ENCODE results near the gene NXNL2. TPM values are rescaled to one million over a fixed set of nuclear protein-coding genes. Genes with fewer than 3 reads are reported as not detected.

NXNL2 gene
- total and polyA plus RNA-seq, 7 donors, result 0.05 TPM; not detected in 6

GRCh38 chr9:88577256-88578120 is 42.5 kb downstream of the NXNL2 start:
- peaks cover 0 to 3% (median 0%) of the 10 kb centered on the region in 3 donors for H3K27me3 ChIP-seq (ENCODE audit: insufficient read depth in 3 of 3, low read length in 2 of 3)
- H3K4me1 ChIP-seq, result peaks cover 4% of the 10 kb centered on the region
- no peaks in the 10 kb centered on the region for H3K36me3 ChIP-seq (ENCODE audit: insufficient read depth in 1 of 2, low read depth in 1 of 2)
- no peak for ATAC-seq
- no peak for DNase-seq
- H3K4me3 ChIP-seq, result no peak overlapping the region
- WGBS, 3 donors, result 76 to 81% (median 78%) methylated on average over 19 of the region's 19 CpGs
- H3K9me3 ChIP-seq, result no peaks in the 10 kb centered on the region
- TF ChIP-seq, protein P1, sequence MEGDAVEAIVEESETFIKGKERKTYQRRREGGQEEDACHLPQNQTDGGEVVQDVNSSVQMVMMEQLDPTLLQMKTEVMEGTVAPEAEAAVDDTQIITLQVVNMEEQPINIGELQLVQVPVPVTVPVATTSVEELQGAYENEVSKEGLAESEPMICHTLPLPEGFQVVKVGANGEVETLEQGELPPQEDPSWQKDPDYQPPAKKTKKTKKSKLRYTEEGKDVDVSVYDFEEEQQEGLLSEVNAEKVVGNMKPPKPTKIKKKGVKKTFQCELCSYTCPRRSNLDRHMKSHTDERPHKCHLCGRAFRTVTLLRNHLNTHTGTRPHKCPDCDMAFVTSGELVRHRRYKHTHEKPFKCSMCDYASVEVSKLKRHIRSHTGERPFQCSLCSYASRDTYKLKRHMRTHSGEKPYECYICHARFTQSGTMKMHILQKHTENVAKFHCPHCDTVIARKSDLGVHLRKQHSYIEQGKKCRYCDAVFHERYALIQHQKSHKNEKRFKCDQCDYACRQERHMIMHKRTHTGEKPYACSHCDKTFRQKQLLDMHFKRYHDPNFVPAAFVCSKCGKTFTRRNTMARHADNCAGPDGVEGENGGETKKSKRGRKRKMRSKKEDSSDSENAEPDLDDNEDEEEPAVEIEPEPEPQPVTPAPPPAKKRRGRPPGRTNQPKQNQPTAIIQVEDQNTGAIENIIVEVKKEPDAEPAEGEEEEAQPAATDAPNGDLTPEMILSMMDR (IDR thresholded peaks at IDR 0.05), result no peak
- H3K27ac ChIP-seq, result no peak overlapping the region
- intact Hi-C loops (cut with DNase I), result loop anchor here (2.0 to 10.0 kb wide), 4 partner anchors 403 to 900 kb away; no protein-coding TSS in a partner anchor

GRCh38 chr9:88578121-88579049 is 43.4 kb downstream of the NXNL2 start:
- WGBS, 3 donors, result 43% methylated on average over 28 of the region's 28 CpGs
- DNase-seq (peak; percentile 75 to 86), ATAC-seq (peak; percentile 65 to 86 (median 78))
- Histone ChIP-seq H3K27ac (no peak overlapping the region), H3K9me3 (no peaks in the 10 kb centered on the region), H3K36me3 (ENCODE audit: insufficient read depth in 1 of 2, low read depth in 1 of 2) (no peaks in the 10 kb centered on the region), H3K4me3 (no peak overlapping the region), H3K27me3 (ENCODE audit: insufficient read depth in 3 of 3, low read length in 2 of 3) (peaks cover 0 to under 1% (median 0%) of the 10 kb centered on the region in 3 donors), H3K4me1 (peaks cover 4% of the 10 kb centered on the region)
- TF ChIP-seq, protein P1 (IDR thresholded peaks at IDR 0.05), result peak; percentile 92
- intact Hi-C loops (cut with DNase I), result loop anchor here (2.0 to 10.0 kb wide), 3 partner anchors 404 to 901 kb away; no protein-coding TSS in a partner anchor

GRCh38 chr9:88579050-88579715 is 44.2 kb downstream of the NXNL2 start:
- TF ChIP-seq, protein P1 (IDR thresholded peaks at IDR 0.05), result no peak
- H3K36me3 ChIP-seq (ENCODE audit: insufficient read depth in 1 of 2, low read depth in 1 of 2), result no peaks in the 10 kb centered on the region
- H3K9me3 ChIP-seq, result no peaks in the 10 kb centered on the region
- 79 to 83% (median 82%) methylated on average over 10 of the region's 10 CpGs for WGBS, 3 donors
- peaks cover 4% of the 10 kb centered on the region for H3K4me1 ChIP-seq
- intact Hi-C loops (cut with DNase I), result loop anchor here (2.0 to 10.0 kb wide), 3 partner anchors 404 to 902 kb away; no protein-coding TSS in a partner anchor
- H3K4me3 ChIP-seq, result no peak overlapping the region
- no peaks in the 10 kb centered on the region for H3K27me3 ChIP-seq (ENCODE audit: insufficient read depth in 3 of 3, low read length in 2 of 3)
- ATAC-seq (no peak), DNase-seq (no peak)
- no peak overlapping the region for H3K27ac ChIP-seq

- peaks cover 4% of the 10 kb centered on the region for H3K4me1 ChIP-seq
- no peak for DNase-seq
- H3K9me3 ChIP-seq, result no peaks in the 10 kb centered on the region
- 58 to 74% (median 70%) methylated on average over 5 of the region's 5 CpGs for WGBS, 3 donors
- no peak overlapping the region for H3K27ac ChIP-seq
- TF ChIP-seq, protein P1 (IDR thresholded peaks at IDR 0.05), result no peak
- intact Hi-C loops (cut with DNase I), result loop anchor here in 1 of 2 donors (10.0 kb wide), 1 partner anchor 704 kb away; no protein-coding TSS in a partner anchor
- H3K4me3 ChIP-seq, result no peak overlapping the region
- no peaks in the 10 kb centered on the region for H3K36me3 ChIP-seq (ENCODE audit: insufficient read depth in 1 of 2, low read depth in 1 of 2)
- H3K27me3 ChIP-seq (ENCODE audit: insufficient read depth in 3 of 3, low read length in 2 of 3), result no peaks in the 10 kb centered on the region
- ATAC-seq, result no peak
Measured at GRCh38 chr9:88580961-88581360, 46.0 kb downstream of the NXNL2 start.
